K562 (cell line): Measurements from ENCODE around the gene PCCA. TPM values are rescaled to one million over a fixed set of nuclear protein-coding genes. Genes with fewer than 3 reads are reported as not detected.

Experiments used
- ATAC-seq: fragments of 200-7000 bp; cut with Tn5 transposase; 3 replicates; pipeline ENCODE4 v1.9.1; 2020; ENCODE audit warnings: moderate library complexity
- BruUV-seq: library from RNA; stranded (reverse); fragments of 400-500 nt; replicated peaks from 2 replicates; lab custom pipeline; 2021; lab: Mats Ljungman, UMichigan
- CTCF ChIA-PET: fragments of 300-600 bp; formaldehyde crosslinking; extraction: SDS; loops from one replicate; lab custom pipeline; 2021; ENCODE audit warnings: low intra/inter-chr PET ratio; lab: Yijun Ruan, JAX
- POLR2A ChIA-PET: fragments of 300-600, 350-650 bp; sonication (Branson Sonifier 250); formaldehyde crosslinking; extraction: SDS; loops from one replicate; lab custom pipeline; 2021; ENCODE audit warnings: antibody characterized with exemption, inconsistent platforms; lab: Yijun Ruan, JAX
- DNase-seq, 4 experiments: peaks; one replicate each; pipeline versions ENCODE4 v3.0.0 to v3.0.0-alpha.2; 2011 to 2018; ENCODE audit warnings: low spot score in 3 of 4, mixed read lengths in 3 of 4; ENCODE audit errors: extremely low read depth in 1 of 4
- FAIRE-seq: peaks from 2 replicates; lab custom pipeline; 2011; peaks lifted over from hg19 to GRCh38; lab: Jason Lieb, UNC
- H2AFZ ChIP-seq: 2 replicates; pipeline ENCODE4 v1.6.0; 2011; ENCODE audit warnings: low read depth, low read length, control low read depth, inconsistent platforms
- H3K27ac ChIP-seq: fragments of 200-600 bp; 3 replicates; pipeline ENCODE4 v1.8.0; 2011; ENCODE audit warnings: low read depth, mild to moderate bottlenecking, control low read depth, inconsistent platforms, low read length, moderate library complexity, mixed read lengths; ENCODE audit errors: extremely low read depth
- H3K27me3 ChIP-seq, 2 experiments: fragments of 300-600 bp in 1 of 2; 2 replicates in 1 of 2; 3 replicates in 1 of 2; pipeline versions ENCODE4 v1.6.0 to v1.8.0; 2011; ENCODE audit warnings: inconsistent platforms in 2 of 2, low read length in 2 of 2, mild to moderate bottlenecking in 1 of 2, mixed read lengths in 1 of 2, moderate library complexity in 1 of 2; ENCODE audit not compliant: control insufficient read depth in 2 of 2, insufficient read depth in 2 of 2
- H3K36me3 ChIP-seq: fragments of 300-600 bp; 3 replicates; pipeline ENCODE4 v1.8.0; 2011; ENCODE audit warnings: mild to moderate bottlenecking, low read length, inconsistent platforms; ENCODE audit not compliant: control insufficient read depth, insufficient read depth
- H3K4me1 ChIP-seq, 2 experiments: fragments of 200-600 bp in 1 of 2; replicated peaks in 1 of 2; 2 replicates in 1 of 2; 3 replicates in 1 of 2; pipeline versions ENCODE4 v1.5.1 to v1.8.0; 2011; ENCODE audit warnings: inconsistent platforms in 2 of 2, low read length in 2 of 2, mild to moderate bottlenecking in 1 of 2, mixed read lengths in 1 of 2, moderate library complexity in 1 of 2; ENCODE audit not compliant: control insufficient read depth in 2 of 2, insufficient read depth in 2 of 2
- H3K4me2 ChIP-seq: 2 replicates; pipeline ENCODE4 v1.6.1; 2011; ENCODE audit warnings: low read length, control low read depth, inconsistent platforms, mixed read lengths; ENCODE audit not compliant: insufficient read depth
- H3K4me3 ChIP-seq: fragments of 200-600 bp; sonication (generic), shearing (Covaris generic); 2 replicates; pipeline ENCODE4 v1.5.1; 2016; ENCODE audit warnings: control low read depth, inconsistent platforms
- H3K79me2 ChIP-seq: fragments of 200-600 bp; 3 replicates; pipeline ENCODE4 v1.8.0; 2011; ENCODE audit warnings: low read length, inconsistent platforms; ENCODE audit not compliant: control insufficient read depth, insufficient read depth
- H3K9ac ChIP-seq, 2 experiments: 2 replicates each; pipeline versions ENCODE4 v1.6.0 to v1.6.1; 2011; ENCODE audit warnings: low read depth in 2 of 2, low read length in 2 of 2, control low read depth in 1 of 2, inconsistent platforms in 1 of 2, mild to moderate bottlenecking in 1 of 2, mixed read lengths in 1 of 2; ENCODE audit not compliant: insufficient read depth in 1 of 2
- H3K9me1 ChIP-seq: one replicate; pipeline ENCODE4 v1.6.0; 2011; ENCODE audit warnings: inconsistent platforms, mild to moderate bottlenecking, low read length, moderate library complexity; ENCODE audit not compliant: control insufficient read depth, insufficient read depth
- H3K9me3 ChIP-seq: replicated peaks from 2 replicates; pipeline ENCODE4 v1.5.1; 2011; ENCODE audit warnings: low read depth, low read length, inconsistent platforms; ENCODE audit not compliant: control insufficient read depth, insufficient read depth
- H4K20me1 ChIP-seq: replicated peaks from 2 replicates; pipeline ENCODE4 v1.6.1; 2011; ENCODE audit warnings: low read length, inconsistent platforms, mixed read lengths; ENCODE audit not compliant: control insufficient read depth, insufficient read depth
- KAT2B ChIP-seq: IDR thresholded peaks from one replicate; pipeline ENCODE4 v1.6.1; 2012; ENCODE audit warnings: low read depth, mild to moderate bottlenecking, control low read depth, inconsistent platforms, low read length, moderate library complexity
- MLLT1 ChIP-seq, 2 experiments: fragments of 450-650 bp; IDR thresholded peaks; 2 replicates each; pipeline ENCODE4 v1.6.1; 2016
- NKRF ChIP-seq: fragments of 450-650 bp; IDR thresholded peaks from 2 replicates; pipeline ENCODE4 v1.6.1; 2016; ENCODE audit warnings: borderline replicate concordance
- NR3C1 ChIP-seq: sonication (generic); formaldehyde crosslinking; IDR thresholded peaks from 2 replicates; pipeline ENCODE4 v1.8.1; 2022; ENCODE audit warnings: missing genetic modification reagents
- ZNF12 ChIP-seq: sonication (generic); formaldehyde crosslinking; IDR thresholded peaks from 2 replicates; pipeline ENCODE4 v1.4.0; 2020; ENCODE audit warnings: mild to moderate bottlenecking, missing genetic modification reagents
- ZNF584 ChIP-seq: fragments of 200-800 bp; sonication (Bioruptor generic); IDR thresholded peaks from 2 replicates; pipeline ENCODE4 v1.6.1; 2016; ENCODE audit warnings: low read depth, mild to moderate bottlenecking, missing genetic modification characterization, missing compliant biosample characterization
- ZNF696 ChIP-seq: fragments of 250-450 bp; sonication (Bioruptor Pico); conservative IDR thresholded peaks from 2 replicates; pipeline ENCODE4 v1.4.0; 2020; ENCODE audit warnings: mild to moderate bottlenecking, moderate library complexity
- WGBS: fragments of 100-300 bp; shearing (Covaris generic); methylation state at CpG from one replicate; pipeline ENCODE4 v1.1.6; 2016; ENCODE audit warnings: low coverage, mixed read lengths; ENCODE audit not compliant: insufficient coverage; ENCODE audit errors: missing lambda C conversion rate; 5-methylcytosine and 5-hydroxymethylcytosine counted together
- in situ Hi-C: fragments of 300-500 bp; cut with MboI; formaldehyde crosslinking; loops from 4 replicates; pipeline ENCODE4 v1.15.0; 2018; ENCODE audit warnings: inconsistent platforms, mixed read lengths
- intact Hi-C: fragments of 100-400 bp; cut with micrococcal nuclease; formaldehyde crosslinking; loops from 2 replicates; pipeline ENCODE4 v1.14.2; 2022
- polyA plus RNA-seq, 8 experiments: library from polyadenylated mRNA; depleted of rRNA in 4 of 8; stranded (reverse) in 5 of 8; unstranded in 3 of 8; fragments of >200 nt; fragmentation: Nextera tagmentation in 2 of 8; fragmentation: Illumina TruSeq in 1 of 8; extraction: Ambion mirVana in 2 of 8; extraction: Trizol in 1 of 8; gene quantifications; 2 replicates each; pipeline versions ENCODE4 v1.2.1 to v1.2.3, GENCODE V29; 2011 to 2014; ENCODE audit warnings: inconsistent platforms in 1 of 8, missing spikeins in 1 of 8
- total RNA-seq, 7 experiments: library from RNA; depleted of rRNA in 6 of 7; stranded (reverse); fragments of >200 nt in 6 of 7; fragmentation: Illumina TruSeq in 2 of 7; extraction: Trizol in 2 of 7; gene quantifications; 2 replicates each; pipeline versions ENCODE4 v1.2.1 to v1.2.3, GENCODE V29; 2011 to 2021; ENCODE audit warnings: low replicate concordance in 1 of 7
- TF ChIP-seq, protein P1 (sequence below): fragments of 450-650 bp; conservative IDR thresholded peaks from 2 replicates; pipeline ENCODE4 v1.6.1; 2016; ENCODE audit warnings: missing genetic modification characterization, low read depth, mild to moderate bottlenecking, missing compliant biosample characterization, moderate library complexity

Gene PCCA
- total and polyA plus RNA-seq, 9 of the 15 experiments (the other 6 are each of a cell fraction or from before 2014, with no cell fraction given): 5.2 to 14.1 (median 9.7) TPM

GRCh38 chr13:100163375-100163774 lies 74.5 kb downstream of the PCCA start:
- 60% methylated on average over 1 of the region's 1 CpG for WGBS
- H3K9me1 ChIP-seq: no peaks in the 10 kb centered on the region
- no peak overlapping the region for H3K4me3 ChIP-seq
- no peaks in the 10 kb centered on the region for H4K20me1 ChIP-seq
- no peak for DNase-seq
- no peak overlapping the region for H3K4me2 ChIP-seq
- H3K27me3 ChIP-seq: no peaks in the 10 kb centered on the region
- no TSS peak for BruUV-seq
- no peak for FAIRE-seq
- H3K27ac ChIP-seq: no peak overlapping the region
- in situ Hi-C loops: loop anchor here (5.0 kb wide), 1 partner anchor 66 kb away; no protein-coding TSS in a partner anchor
- no peaks in the 10 kb centered on the region for H3K9me3 ChIP-seq
- no peak overlapping the region for H3K9ac ChIP-seq
- ChIA-PET POLR2A (no interaction called here), CTCF (no interaction called here)
- H3K36me3 ChIP-seq: no peaks in the 10 kb centered on the region
- H2AFZ ChIP-seq: no peak overlapping the region
- no peak for TF ChIP-seq MLLT1 (IDR thresholded peaks at IDR 0.05)
- no peak for TF ChIP-seq ZNF12 (CRISPR knock-in tag)
- H3K4me1 ChIP-seq: no peaks in the 10 kb centered on the region; a peak in 1 of 5 replicates
- no peak for ATAC-seq
- intact Hi-C loops: no loop called here
- no peaks in the 10 kb centered on the region for H3K79me2 ChIP-seq

DNA sequence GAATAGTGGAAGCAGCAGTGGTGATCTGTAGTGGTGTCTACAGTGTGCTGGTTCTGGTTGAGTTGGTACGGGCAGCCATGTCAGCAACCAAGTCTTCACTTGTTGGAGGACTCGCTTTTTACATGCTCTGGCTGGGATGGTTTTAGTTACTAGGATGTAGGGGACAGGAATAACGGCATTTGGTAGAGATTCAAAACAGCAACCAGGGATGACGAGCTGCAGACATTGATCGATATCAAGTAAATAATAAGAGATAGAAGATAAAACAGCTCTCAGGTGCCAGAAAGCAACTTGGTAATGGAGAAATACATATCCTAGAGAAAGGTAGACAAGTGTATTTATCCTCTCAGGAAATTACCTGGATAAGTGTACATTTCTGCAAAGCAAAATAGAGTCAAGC lies 84.3 kb downstream of the PCCA start:
- H4K20me1 ChIP-seq: no peaks in the 10 kb centered on the region
- no peaks in the 10 kb centered on the region for H3K79me2 ChIP-seq
- FAIRE-seq (no peak), DNase-seq (no peak), ATAC-seq (no peak)
- H3K36me3 ChIP-seq: no peaks in the 10 kb centered on the region
- TF ChIP-seq NR3C1 (CRISPR knock-in tag) (no peak), NKRF (no peak), KAT2B (no peak), ZNF696 (CRISPR knock-in tag) (no peak), ZNF584 (CRISPR knock-in tag) (no peak)
- TF ChIP-seq, protein P1, sequence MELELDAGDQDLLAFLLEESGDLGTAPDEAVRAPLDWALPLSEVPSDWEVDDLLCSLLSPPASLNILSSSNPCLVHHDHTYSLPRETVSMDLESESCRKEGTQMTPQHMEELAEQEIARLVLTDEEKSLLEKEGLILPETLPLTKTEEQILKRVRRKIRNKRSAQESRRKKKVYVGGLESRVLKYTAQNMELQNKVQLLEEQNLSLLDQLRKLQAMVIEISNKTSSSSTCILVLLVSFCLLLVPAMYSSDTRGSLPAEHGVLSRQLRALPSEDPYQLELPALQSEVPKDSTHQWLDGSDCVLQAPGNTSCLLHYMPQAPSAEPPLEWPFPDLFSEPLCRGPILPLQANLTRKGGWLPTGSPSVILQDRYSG (tag): no peak
- no peak overlapping the region for H3K4me2 ChIP-seq
- intact Hi-C loops: no loop called here
- WGBS: 79% methylated on average over 5 of the region's 5 CpGs
- no peaks in the 10 kb centered on the region for H3K27me3 ChIP-seq
- no peaks in the 10 kb centered on the region for H3K4me1 ChIP-seq
- no TSS peak for BruUV-seq
- H2AFZ ChIP-seq: no peak overlapping the region
- H3K4me3 ChIP-seq: no peak overlapping the region
- no peaks in the 10 kb centered on the region for H3K9me1 ChIP-seq
- no peak overlapping the region for H3K9ac ChIP-seq
- ChIA-PET CTCF (no interaction called here), POLR2A (interaction anchor here (0.6 kb wide), 2 partner anchors 246 to 543 kb away, joined by 3 read pairs; no protein-coding TSS in a partner anchor)
- no peaks in the 10 kb centered on the region for H3K9me3 ChIP-seq
- H3K27ac ChIP-seq: no peak overlapping the region
- in situ Hi-C loops: no loop called here
